Ishikawa (cell line): ENCODE results near the gene GSKIP.

ENCODE experiments used
- CEBPB ChIP-seq: IDR thresholded peaks from 2 replicates; pipeline ENCODE4 v1.6.1; 2012
- EP300 ChIP-seq: IDR thresholded peaks from 2 replicates; pipeline ENCODE4 v1.6.1; 2012; ENCODE audit warnings: borderline replicate concordance
- FOXM1 ChIP-seq: IDR thresholded peaks from 2 replicates; pipeline ENCODE4 v1.6.1; 2012; ENCODE audit warnings: low read depth, borderline replicate concordance
- RAD21 ChIP-seq: IDR thresholded peaks from 2 replicates; pipeline ENCODE4 v1.6.1; 2012; ENCODE audit warnings: low read depth
- TAF1 ChIP-seq: IDR thresholded peaks from 2 replicates; pipeline ENCODE4 v1.6.1; 2012; ENCODE audit warnings: low read depth, mild to moderate bottlenecking
- TEAD4 ChIP-seq: IDR thresholded peaks from 2 replicates; pipeline ENCODE4 v1.6.1; 2012
- YY1 ChIP-seq: IDR thresholded peaks from 2 replicates; pipeline ENCODE4 v1.6.1; 2012; ENCODE audit warnings: low read depth
- ZBTB7A ChIP-seq: IDR thresholded peaks from 2 replicates; pipeline ENCODE4 v1.6.1; 2012; ENCODE audit warnings: low read depth
- TF ChIP-seq, protein P1 (sequence below): IDR thresholded peaks from 2 replicates; pipeline ENCODE4 v1.6.1; 2012; ENCODE audit warnings: low read depth, mild to moderate bottlenecking
- TF ChIP-seq, protein P2 (sequence below): IDR thresholded peaks from 2 replicates; pipeline ENCODE4 v1.6.1; 2012
- TF ChIP-seq, protein P3 (sequence below): IDR thresholded peaks from 2 replicates; pipeline ENCODE4 v1.6.1; 2012

DNA sequence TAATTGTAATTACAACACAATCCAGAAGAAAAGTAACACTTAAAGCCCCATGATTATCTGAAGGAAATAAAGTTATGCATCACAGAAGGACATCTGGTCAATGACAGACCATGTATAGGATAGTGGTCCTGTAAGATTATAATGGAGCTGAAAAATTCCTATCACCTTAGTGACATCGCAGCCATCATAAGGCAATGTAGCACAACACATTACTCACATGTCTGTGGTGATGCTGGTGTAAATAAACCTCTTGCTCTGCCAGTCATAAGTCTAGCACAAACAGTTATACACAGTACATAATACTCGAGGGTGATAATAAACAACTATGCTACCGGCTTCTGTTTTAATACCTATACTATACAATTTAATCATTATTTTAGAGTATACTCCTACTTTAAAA lies 11.3 kb upstream of the GSKIP start:
- TF ChIP-seq, protein P1, sequence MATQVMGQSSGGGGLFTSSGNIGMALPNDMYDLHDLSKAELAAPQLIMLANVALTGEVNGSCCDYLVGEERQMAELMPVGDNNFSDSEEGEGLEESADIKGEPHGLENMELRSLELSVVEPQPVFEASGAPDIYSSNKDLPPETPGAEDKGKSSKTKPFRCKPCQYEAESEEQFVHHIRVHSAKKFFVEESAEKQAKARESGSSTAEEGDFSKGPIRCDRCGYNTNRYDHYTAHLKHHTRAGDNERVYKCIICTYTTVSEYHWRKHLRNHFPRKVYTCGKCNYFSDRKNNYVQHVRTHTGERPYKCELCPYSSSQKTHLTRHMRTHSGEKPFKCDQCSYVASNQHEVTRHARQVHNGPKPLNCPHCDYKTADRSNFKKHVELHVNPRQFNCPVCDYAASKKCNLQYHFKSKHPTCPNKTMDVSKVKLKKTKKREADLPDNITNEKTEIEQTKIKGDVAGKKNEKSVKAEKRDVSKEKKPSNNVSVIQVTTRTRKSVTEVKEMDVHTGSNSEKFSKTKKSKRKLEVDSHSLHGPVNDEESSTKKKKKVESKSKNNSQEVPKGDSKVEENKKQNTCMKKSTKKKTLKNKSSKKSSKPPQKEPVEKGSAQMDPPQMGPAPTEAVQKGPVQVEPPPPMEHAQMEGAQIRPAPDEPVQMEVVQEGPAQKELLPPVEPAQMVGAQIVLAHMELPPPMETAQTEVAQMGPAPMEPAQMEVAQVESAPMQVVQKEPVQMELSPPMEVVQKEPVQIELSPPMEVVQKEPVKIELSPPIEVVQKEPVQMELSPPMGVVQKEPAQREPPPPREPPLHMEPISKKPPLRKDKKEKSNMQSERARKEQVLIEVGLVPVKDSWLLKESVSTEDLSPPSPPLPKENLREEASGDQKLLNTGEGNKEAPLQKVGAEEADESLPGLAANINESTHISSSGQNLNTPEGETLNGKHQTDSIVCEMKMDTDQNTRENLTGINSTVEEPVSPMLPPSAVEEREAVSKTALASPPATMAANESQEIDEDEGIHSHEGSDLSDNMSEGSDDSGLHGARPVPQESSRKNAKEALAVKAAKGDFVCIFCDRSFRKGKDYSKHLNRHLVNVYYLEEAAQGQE = no peak
- no peak for TF ChIP-seq TAF1
- TF ChIP-seq, protein P2, sequence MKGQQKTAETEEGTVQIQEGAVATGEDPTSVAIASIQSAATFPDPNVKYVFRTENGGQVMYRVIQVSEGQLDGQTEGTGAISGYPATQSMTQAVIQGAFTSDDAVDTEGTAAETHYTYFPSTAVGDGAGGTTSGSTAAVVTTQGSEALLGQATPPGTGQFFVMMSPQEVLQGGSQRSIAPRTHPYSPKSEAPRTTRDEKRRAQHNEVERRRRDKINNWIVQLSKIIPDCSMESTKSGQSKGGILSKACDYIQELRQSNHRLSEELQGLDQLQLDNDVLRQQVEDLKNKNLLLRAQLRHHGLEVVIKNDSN = no peak
- TF ChIP-seq YY1 = no peak
- no peak for TF ChIP-seq RAD21
- no peak for TF ChIP-seq ZBTB7A
- no peak for TF ChIP-seq CEBPB
- no peak for TF ChIP-seq EP300
- no peak for TF ChIP-seq TEAD4
- TF ChIP-seq, protein P3, sequence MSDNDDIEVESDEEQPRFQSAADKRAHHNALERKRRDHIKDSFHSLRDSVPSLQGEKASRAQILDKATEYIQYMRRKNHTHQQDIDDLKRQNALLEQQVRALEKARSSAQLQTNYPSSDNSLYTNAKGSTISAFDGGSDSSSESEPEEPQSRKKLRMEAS = no peak
- TF ChIP-seq FOXM1 = no peak
